Vagina (tissue), 2 donors: ENCODE measurements around the gene DCST1.

ENCODE experiments used
- POLR2A ChIP-seq, 2 donors: fragments of 450-650 bp; IDR thresholded peaks; one replicate each; pipeline ENCODE4 v1.6.1; 2017; ENCODE audit warnings: antibody characterized with exemption in 2 of 2, mild to moderate bottlenecking in 2 of 2, moderate library complexity in 2 of 2
- POLR2AphosphoS5 ChIP-seq, 2 donors: sonication (generic); formaldehyde crosslinking; IDR thresholded peaks; one replicate each; pipeline ENCODE4 v1.9.0; 2017; ENCODE audit warnings: antibody characterized with exemption in 2 of 2, mild to moderate bottlenecking in 2 of 2, low read depth in 1 of 2; ENCODE audit not compliant: insufficient read depth in 1 of 2
- TF ChIP-seq, protein P1 (sequence below), 3 experiments: fragments of 450-650 bp in 2 of 3; fragments of 200-600 bp in 1 of 3; sonication (generic) in 1 of 3; IDR thresholded peaks; one replicate each; pipeline ENCODE4 v1.5.1; 2017 to 2019; ENCODE audit warnings: antibody characterized with exemption in 3 of 3, mild to moderate bottlenecking in 2 of 3, moderate library complexity in 2 of 3

- TF ChIP-seq, protein P1, sequence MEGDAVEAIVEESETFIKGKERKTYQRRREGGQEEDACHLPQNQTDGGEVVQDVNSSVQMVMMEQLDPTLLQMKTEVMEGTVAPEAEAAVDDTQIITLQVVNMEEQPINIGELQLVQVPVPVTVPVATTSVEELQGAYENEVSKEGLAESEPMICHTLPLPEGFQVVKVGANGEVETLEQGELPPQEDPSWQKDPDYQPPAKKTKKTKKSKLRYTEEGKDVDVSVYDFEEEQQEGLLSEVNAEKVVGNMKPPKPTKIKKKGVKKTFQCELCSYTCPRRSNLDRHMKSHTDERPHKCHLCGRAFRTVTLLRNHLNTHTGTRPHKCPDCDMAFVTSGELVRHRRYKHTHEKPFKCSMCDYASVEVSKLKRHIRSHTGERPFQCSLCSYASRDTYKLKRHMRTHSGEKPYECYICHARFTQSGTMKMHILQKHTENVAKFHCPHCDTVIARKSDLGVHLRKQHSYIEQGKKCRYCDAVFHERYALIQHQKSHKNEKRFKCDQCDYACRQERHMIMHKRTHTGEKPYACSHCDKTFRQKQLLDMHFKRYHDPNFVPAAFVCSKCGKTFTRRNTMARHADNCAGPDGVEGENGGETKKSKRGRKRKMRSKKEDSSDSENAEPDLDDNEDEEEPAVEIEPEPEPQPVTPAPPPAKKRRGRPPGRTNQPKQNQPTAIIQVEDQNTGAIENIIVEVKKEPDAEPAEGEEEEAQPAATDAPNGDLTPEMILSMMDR (IDR thresholded peaks at IDR 0.05), result no peak
- TF ChIP-seq POLR2AphosphoS5 (IDR thresholded peaks at IDR 0.05; ENCODE audit: insufficient read depth in 1 of 2, low read depth in 1 of 2) (no peak), POLR2A (IDR thresholded peaks at IDR 0.05) (no peak)
These were observed 14.8 kb upstream of the DCST1 start for GRCh38 chr1:155018617-155019348.
